Measurements from ENCODE around the gene HDAC4. TPM values are rescaled to one million over a fixed set of nuclear protein-coding genes. Genes with fewer than 3 reads are reported as not detected.
A peak's percentile ranks its signal among the peaks of the same experiment; 100 is the strongest.

HDAC4 gene
- total RNA-seq, 1 experiment from 2014 or later = 61.5 TPM

DNA sequence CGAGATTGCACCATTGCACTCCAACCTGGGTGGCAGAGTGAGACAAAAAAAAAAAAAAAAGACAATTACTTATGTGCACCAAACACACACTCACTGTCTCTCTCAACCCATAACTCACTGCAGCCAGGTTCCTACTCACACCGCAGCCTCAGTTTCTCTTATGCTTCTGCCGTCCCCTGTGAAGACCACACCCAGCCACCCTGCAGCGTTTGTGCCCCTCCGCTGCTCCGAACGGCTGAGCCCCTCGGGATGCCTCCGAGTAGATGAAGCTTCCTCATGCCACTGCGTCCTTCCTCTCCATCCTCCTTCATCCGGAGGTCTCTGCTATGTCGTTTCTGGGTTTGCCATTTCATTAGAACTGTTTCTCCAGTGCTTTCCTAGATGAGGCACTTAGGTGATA, 392.8 kb downstream of the HDAC4 start:
- no peaks in the 10 kb centered on the region for H3K9me2 ChIP-seq (ENCODE audit: insufficient read depth)
- H4K20me1 ChIP-seq (ENCODE audit: insufficient read depth) = peaks cover 10% of the 10 kb centered on the region
- no peaks in the 10 kb centered on the region for H3K79me2 ChIP-seq (ENCODE audit: low read depth)
- ChIA-PET CTCF (interaction anchor here (0.7 kb wide), 1 partner anchor 223 kb away, joined by 9 read pairs; no protein-coding TSS in a partner anchor), POLR2A (ENCODE audit: unreplicated experiment) (no interaction called here)
- intact Hi-C loops (cut with micrococcal nuclease; ENCODE audit: unreplicated experiment) = no loop called here
- H3K27me3 ChIP-seq (ENCODE audit: insufficient read depth, low read depth) = peaks cover 100% of the 10 kb centered on the region
- TF ChIP-seq, protein P1, sequence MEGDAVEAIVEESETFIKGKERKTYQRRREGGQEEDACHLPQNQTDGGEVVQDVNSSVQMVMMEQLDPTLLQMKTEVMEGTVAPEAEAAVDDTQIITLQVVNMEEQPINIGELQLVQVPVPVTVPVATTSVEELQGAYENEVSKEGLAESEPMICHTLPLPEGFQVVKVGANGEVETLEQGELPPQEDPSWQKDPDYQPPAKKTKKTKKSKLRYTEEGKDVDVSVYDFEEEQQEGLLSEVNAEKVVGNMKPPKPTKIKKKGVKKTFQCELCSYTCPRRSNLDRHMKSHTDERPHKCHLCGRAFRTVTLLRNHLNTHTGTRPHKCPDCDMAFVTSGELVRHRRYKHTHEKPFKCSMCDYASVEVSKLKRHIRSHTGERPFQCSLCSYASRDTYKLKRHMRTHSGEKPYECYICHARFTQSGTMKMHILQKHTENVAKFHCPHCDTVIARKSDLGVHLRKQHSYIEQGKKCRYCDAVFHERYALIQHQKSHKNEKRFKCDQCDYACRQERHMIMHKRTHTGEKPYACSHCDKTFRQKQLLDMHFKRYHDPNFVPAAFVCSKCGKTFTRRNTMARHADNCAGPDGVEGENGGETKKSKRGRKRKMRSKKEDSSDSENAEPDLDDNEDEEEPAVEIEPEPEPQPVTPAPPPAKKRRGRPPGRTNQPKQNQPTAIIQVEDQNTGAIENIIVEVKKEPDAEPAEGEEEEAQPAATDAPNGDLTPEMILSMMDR (conservative IDR thresholded peaks at IDR 0.05) = no peak
- TF ChIP-seq EZH2 (IDR thresholded peaks at IDR 0.05; ENCODE audit: low read depth) = no peak
- peaks cover 5% of the 10 kb centered on the region; the same call in 1 of the 2 replicates for H3F3A ChIP-seq (ENCODE audit: insufficient read depth, low read depth)
- H3K36me3 ChIP-seq (ENCODE audit: low read depth) = no peaks in the 10 kb centered on the region
- H3K27ac ChIP-seq = no peak overlapping the region
- no peak overlapping the region for H3K4me3 ChIP-seq
- no peaks in the 10 kb centered on the region for H3K9me3 ChIP-seq (ENCODE audit: insufficient read depth, low read depth)
- H3K4me2 ChIP-seq = no peak overlapping the region
- no peak overlapping the region for H2AFZ ChIP-seq
- BruUV-seq (replicated peaks) = no TSS peak
- H3K4me1 ChIP-seq (replicated peaks; ENCODE audit: insufficient read depth) = peaks cover 3% of the 10 kb centered on the region
- DNase-seq = no peak

DNA sequence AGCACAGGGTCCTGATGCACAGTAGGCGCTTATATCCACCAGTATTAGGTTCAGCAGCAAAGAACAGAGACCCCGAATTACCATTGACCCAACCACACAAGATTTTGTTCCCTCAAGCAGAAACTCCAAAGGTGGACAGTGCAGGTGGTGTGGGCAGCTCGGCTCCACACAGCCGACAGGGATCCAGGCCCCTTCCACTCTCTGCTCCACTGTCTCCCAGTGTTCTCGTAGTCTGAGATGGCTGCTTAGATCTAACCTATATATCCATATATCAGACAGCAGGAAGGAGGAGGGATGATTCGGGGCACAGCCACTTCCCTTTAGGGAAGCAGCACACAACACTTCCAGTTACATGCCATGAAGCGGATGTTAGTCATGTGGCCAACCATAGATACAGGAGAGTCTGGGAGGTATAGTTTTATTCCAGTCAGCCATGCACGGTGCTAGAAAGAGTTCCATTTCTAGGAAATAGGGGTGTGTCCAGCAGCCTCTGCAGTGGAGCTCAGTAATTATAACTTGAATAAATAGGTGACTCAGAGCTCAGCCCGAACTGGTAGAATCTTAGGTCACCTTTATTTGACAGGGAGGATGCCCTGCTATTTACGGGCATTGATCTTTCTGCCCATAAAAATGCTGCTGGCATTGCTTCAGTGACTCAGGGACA, 394.1 kb downstream of the HDAC4 start:
- Histone ChIP-seq H2AFZ (no peak overlapping the region), H3K9me3 (ENCODE audit: insufficient read depth, low read depth) (no peaks in the 10 kb centered on the region), H3K27ac (no peak overlapping the region), H3K4me3 (no peak overlapping the region), H3K79me2 (ENCODE audit: low read depth) (no peaks in the 10 kb centered on the region), H3K27me3 (ENCODE audit: insufficient read depth, low read depth) (peaks cover 100% of the 10 kb centered on the region), H4K20me1 (ENCODE audit: insufficient read depth) (peaks cover 10% of the 10 kb centered on the region), H3K9me2 (ENCODE audit: insufficient read depth) (no peaks in the 10 kb centered on the region), H3K4me2 (no peak overlapping the region), H3K4me1 (replicated peaks; ENCODE audit: insufficient read depth) (peaks cover 7% of the 10 kb centered on the region), H3K36me3 (ENCODE audit: low read depth) (no peaks in the 10 kb centered on the region), H3F3A (ENCODE audit: insufficient read depth, low read depth) (peaks cover 5% of the 10 kb centered on the region; the same call in 1 of the 2 replicates)
- DNase-seq = peak; percentile 34 to 82
- ChIA-PET CTCF (no interaction called here), POLR2A (ENCODE audit: unreplicated experiment) (interaction anchor here (0.6 kb wide), 1 partner anchor 11 kb away, joined by 3 read pairs; no protein-coding TSS in a partner anchor)
- intact Hi-C loops (cut with micrococcal nuclease; ENCODE audit: unreplicated experiment) = no loop called here
- TF ChIP-seq, protein P1 (conservative IDR thresholded peaks at IDR 0.05) = no peak
- no peak for TF ChIP-seq EZH2 (IDR thresholded peaks at IDR 0.05; ENCODE audit: low read depth)
- no TSS peak for BruUV-seq (replicated peaks)

DNA sequence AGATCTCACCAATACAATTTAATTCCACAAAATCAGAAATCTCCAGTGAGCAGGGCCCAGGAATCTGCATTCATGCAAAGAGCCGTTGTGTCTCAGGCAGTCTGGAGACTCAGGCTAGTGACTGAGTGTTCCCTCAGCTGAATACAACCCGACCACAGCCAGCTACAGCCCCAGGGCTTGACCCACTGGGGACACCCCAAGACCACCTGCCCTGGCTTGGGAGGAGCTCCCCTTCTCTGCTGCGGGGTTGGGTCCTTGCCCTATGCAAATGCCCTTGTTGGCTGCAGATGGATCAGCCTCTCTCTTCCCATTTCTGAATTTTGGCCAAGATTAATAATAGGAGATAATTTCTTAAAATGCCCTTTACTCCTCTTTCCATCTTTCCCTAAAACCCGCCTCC, 395.2 kb downstream of the HDAC4 start:
- H3K27ac ChIP-seq = no peak overlapping the region
- POLR2A ChIA-PET (ENCODE audit: unreplicated experiment) = no interaction called here
- H3K79me2 ChIP-seq (ENCODE audit: low read depth) = no peaks in the 10 kb centered on the region
- CTCF ChIA-PET = no interaction called here
- no peak overlapping the region for H2AFZ ChIP-seq
- peaks cover 10% of the 10 kb centered on the region for H4K20me1 ChIP-seq (ENCODE audit: insufficient read depth)
- H3F3A ChIP-seq (ENCODE audit: insufficient read depth, low read depth) = peaks cover 5% of the 10 kb centered on the region; the same call in 1 of the 2 replicates
- no peak overlapping the region for H3K4me2 ChIP-seq
- peaks cover 100% of the 10 kb centered on the region for H3K27me3 ChIP-seq (ENCODE audit: insufficient read depth, low read depth)
- H3K9me3 ChIP-seq (ENCODE audit: insufficient read depth, low read depth) = no peaks in the 10 kb centered on the region
- DNase-seq = no peak
- H3K4me3 ChIP-seq = no peak overlapping the region
- BruUV-seq (replicated peaks) = no TSS peak
- no peaks in the 10 kb centered on the region for H3K36me3 ChIP-seq (ENCODE audit: low read depth)
- no peak for TF ChIP-seq EZH2 (IDR thresholded peaks at IDR 0.05; ENCODE audit: low read depth)
- TF ChIP-seq, protein P1 (conservative IDR thresholded peaks at IDR 0.05) = no peak
- peaks cover 7% of the 10 kb centered on the region for H3K4me1 ChIP-seq (replicated peaks; ENCODE audit: insufficient read depth)
- intact Hi-C loops (cut with micrococcal nuclease; ENCODE audit: unreplicated experiment) = no loop called here
- H3K9me2 ChIP-seq (ENCODE audit: insufficient read depth) = no peaks in the 10 kb centered on the region
